Measurements from ENCODE around the gene STN1. TPM values are rescaled to one million over a fixed set of nuclear protein-coding genes. Genes with fewer than 3 reads are reported as not detected.

STN1 gene
- total RNA-seq, 6 experiments from 2014 or later, result 12.1 to 15.6 (median 14.7) TPM

- Mint-ChIP-seq H3K9me3 (no peaks in the 10 kb centered on the region), H3K27me3 (ENCODE audit: insufficient read depth) (peaks cover 2% of the 10 kb centered on the region), H3K27ac (no peak overlapping the region), H3K4me1 (ENCODE audit: low read depth) (peaks cover 61% of the 10 kb centered on the region), H3K36me3 (ENCODE audit: low read depth) (peaks cover 4% of the 10 kb centered on the region; the same call in 1 of the 2 replicates), H3K4me3 (no peak overlapping the region)
- TF ChIP-seq, protein P1, sequence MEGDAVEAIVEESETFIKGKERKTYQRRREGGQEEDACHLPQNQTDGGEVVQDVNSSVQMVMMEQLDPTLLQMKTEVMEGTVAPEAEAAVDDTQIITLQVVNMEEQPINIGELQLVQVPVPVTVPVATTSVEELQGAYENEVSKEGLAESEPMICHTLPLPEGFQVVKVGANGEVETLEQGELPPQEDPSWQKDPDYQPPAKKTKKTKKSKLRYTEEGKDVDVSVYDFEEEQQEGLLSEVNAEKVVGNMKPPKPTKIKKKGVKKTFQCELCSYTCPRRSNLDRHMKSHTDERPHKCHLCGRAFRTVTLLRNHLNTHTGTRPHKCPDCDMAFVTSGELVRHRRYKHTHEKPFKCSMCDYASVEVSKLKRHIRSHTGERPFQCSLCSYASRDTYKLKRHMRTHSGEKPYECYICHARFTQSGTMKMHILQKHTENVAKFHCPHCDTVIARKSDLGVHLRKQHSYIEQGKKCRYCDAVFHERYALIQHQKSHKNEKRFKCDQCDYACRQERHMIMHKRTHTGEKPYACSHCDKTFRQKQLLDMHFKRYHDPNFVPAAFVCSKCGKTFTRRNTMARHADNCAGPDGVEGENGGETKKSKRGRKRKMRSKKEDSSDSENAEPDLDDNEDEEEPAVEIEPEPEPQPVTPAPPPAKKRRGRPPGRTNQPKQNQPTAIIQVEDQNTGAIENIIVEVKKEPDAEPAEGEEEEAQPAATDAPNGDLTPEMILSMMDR (IDR thresholded peaks at IDR 0.05), result no peak
- DNase-seq, result no peak
Observed at GRCh38 chr10:103841519-103841918, 76.5 kb downstream of the STN1 start.

- Mint-ChIP-seq H3K27ac (no peak overlapping the region), H3K4me1 (ENCODE audit: low read depth) (peaks cover 54% of the 10 kb centered on the region), H3K4me3 (no peak overlapping the region), H3K9me3 (no peaks in the 10 kb centered on the region), H3K27me3 (ENCODE audit: insufficient read depth) (peaks cover 2% of the 10 kb centered on the region; the same call in 1 of the 2 replicates), H3K36me3 (ENCODE audit: low read depth) (peaks cover 4% of the 10 kb centered on the region; the same call in 1 of the 2 replicates)
- DNase-seq, result no peak
- TF ChIP-seq, protein P1 (IDR thresholded peaks at IDR 0.05), result no peak
Observed at GRCh38 chr10:103840740-103841070, 77.3 kb downstream of the STN1 start.

DNA sequence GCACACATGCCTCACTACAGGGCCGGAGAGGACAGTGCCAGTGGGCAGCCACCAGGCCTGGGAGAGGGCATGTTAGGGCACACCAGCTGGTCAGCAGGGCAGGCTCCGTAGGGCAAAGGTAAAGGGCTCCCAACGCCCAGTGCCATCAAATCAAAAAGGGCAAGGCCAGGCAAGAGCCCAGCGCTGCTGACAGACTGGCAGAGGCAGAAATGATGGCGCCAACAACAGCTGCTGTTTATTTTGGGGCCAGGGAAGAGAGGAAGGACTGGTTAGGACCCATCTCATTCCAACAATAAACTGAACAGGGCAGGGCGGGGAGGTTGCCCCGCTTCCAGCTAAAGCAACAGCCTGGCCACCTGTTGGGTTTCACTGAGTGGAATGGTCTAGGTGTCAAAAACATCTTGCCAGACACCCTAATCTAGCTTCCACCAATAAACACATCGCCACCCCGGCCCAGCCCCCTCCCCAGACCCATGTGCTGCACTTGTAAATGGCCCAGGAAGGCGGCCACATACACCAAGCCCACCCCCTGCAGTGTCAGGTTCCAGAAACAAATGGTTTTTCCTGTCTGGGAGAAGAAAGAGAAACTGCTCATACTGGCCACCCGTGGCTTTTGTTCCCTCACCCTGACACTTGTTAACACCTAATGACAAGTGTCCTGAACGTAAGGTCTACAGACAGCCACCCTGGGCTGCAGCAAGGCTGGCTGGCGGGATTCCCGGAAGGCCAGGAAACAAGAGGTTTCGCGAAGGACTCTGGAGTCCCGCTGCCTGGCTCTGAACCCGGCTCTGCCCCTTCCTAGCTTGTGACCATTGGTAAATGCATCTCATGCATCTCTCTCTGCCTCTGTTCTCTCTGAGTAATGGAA lies 77.9 kb downstream of the STN1 start:
- H3K4me3 Mint-ChIP-seq, result no peak overlapping the region
- peaks cover 4% of the 10 kb centered on the region; the same call in 1 of the 2 replicates for H3K36me3 Mint-ChIP-seq (ENCODE audit: low read depth)
- TF ChIP-seq, protein P1 (IDR thresholded peaks at IDR 0.05), result no peak
- no peak for DNase-seq
- H3K27me3 Mint-ChIP-seq (ENCODE audit: insufficient read depth), result peaks cover 2% of the 10 kb centered on the region; the same call in 1 of the 2 replicates
- H3K4me1 Mint-ChIP-seq (ENCODE audit: low read depth), result peaks cover 53% of the 10 kb centered on the region
- H3K27ac Mint-ChIP-seq, result no peak overlapping the region
- no peaks in the 10 kb centered on the region for H3K9me3 Mint-ChIP-seq

- peaks cover 4% of the 10 kb centered on the region; the same call in 1 of the 2 replicates for H3K36me3 Mint-ChIP-seq (ENCODE audit: low read depth)
- no peaks in the 10 kb centered on the region for H3K9me3 Mint-ChIP-seq
- H3K27ac Mint-ChIP-seq, result no peak overlapping the region
- peaks cover 2% of the 10 kb centered on the region; the same call in 1 of the 2 replicates for H3K27me3 Mint-ChIP-seq (ENCODE audit: insufficient read depth)
- no peak overlapping the region for H3K4me3 Mint-ChIP-seq
- TF ChIP-seq, protein P1 (IDR thresholded peaks at IDR 0.05), result no peak
- DNase-seq, result no peak
- peaks cover 48% of the 10 kb centered on the region for H3K4me1 Mint-ChIP-seq (ENCODE audit: low read depth)
Observed at GRCh38 chr10:103839519-103839871, 78.5 kb downstream of the STN1 start.

DNA sequence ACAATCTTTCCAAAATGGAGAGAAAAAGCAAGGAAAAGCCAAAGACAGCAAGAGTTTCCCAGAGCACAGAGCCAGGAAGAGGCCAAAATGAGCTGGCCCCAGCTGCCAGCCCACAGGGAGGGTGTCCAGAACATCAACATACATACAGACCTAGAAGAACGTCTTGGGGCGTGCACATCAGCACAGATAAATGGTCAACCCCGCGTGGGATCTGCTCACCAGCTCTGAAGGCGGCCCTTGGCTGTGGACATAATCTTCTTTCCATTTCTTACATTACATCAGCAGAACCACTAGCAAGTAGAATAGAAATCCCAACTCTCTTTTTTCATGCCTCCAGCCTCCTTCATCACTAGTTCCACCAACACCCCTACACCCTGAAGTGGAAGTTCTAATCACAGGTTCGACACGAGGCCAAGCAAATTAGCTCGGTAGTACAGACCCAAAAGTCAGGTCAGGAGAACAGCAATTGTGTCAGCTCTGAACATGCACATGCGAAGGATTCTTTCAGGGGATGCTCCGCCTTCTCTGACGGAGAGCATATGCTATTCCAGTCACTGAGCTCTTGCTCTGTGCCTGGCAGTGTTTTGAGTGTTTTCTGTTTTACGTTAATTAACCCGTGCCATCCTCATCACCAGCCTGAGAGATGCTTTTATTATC lies 79.0 kb downstream of the STN1 start:
- no peak for DNase-seq
- Mint-ChIP-seq H3K27me3 (ENCODE audit: insufficient read depth) (peaks cover 2% of the 10 kb centered on the region; the same call in 1 of the 2 replicates), H3K36me3 (ENCODE audit: low read depth) (peaks cover 4% of the 10 kb centered on the region; the same call in 1 of the 2 replicates), H3K4me1 (ENCODE audit: low read depth) (peaks cover 46% of the 10 kb centered on the region), H3K9me3 (no peaks in the 10 kb centered on the region), H3K27ac (no peak overlapping the region), H3K4me3 (no peak overlapping the region; the same call in 1 of the 2 replicates)
- TF ChIP-seq, protein P1 (IDR thresholded peaks at IDR 0.05), result no peak
